Occipital lobe (tissue), 2 donors: ENCODE results near the gene SPIN2B. TPM values are rescaled to one million over a fixed set of nuclear protein-coding genes. Genes with fewer than 3 reads are reported as not detected.
"Not testable (repeated sequence)": the region's sequence is repeated elsewhere in the genome, so short reads cannot be mapped to it uniquely, and the experiment has no call there.

Experiments used
- DNase-seq: peaks from one replicate; lab custom pipeline; 2025; lab: John Stamatoyannopoulos, UW
- total RNA-seq: library from RNA; depleted of rRNA; stranded (reverse); fragments of >200 nt; gene quantifications from one replicate; pipeline ENCODE4 v1.2.3, GENCODE V29; 2014

Gene SPIN2B
- total RNA-seq, result 7.3 TPM

GRCh38 chrX:57121162-57121755, at the start of gene SPIN2B:
Gene SPIN2B, minus strand, starts transcription at chrX:57121548.
- DNase-seq, result peak; percentile 74

GRCh38 chrX:57156397-57157049, 35.2 kb upstream of the SPIN2B start:
- no peak for DNase-seq

- no peak for DNase-seq
These were observed 33.8 kb upstream of the SPIN2B start for GRCh38 chrX:57155171-57155570.

GRCh38 chrX:57152222-57152621, 30.9 kb upstream of the SPIN2B start:
- DNase-seq, result not testable (repeated sequence)

- no peak for DNase-seq
These were observed 17.3 kb upstream of the SPIN2B start for GRCh38 chrX:57138674-57139073.

GRCh38 chrX:57137501-57137900, 16.2 kb upstream of the SPIN2B start:
- DNase-seq, result no peak

GRCh38 chrX:57137073-57137472, 15.7 kb upstream of the SPIN2B start, which contains the start of gene SPIN2A:
Gene SPIN2A, minus strand, starts transcription at chrX:57137397. Its CDS starts 800 bp downstream, at chrX:57136597.
- peak; percentile 0 for DNase-seq

GRCh38 chrX:57136589-57136988, 15.2 kb upstream of the SPIN2B start:
- DNase-seq, result not testable (repeated sequence)

- no peak for DNase-seq
These were observed 13.9 kb upstream of the SPIN2B start for GRCh38 chrX:57135287-57135686.

GRCh38 chrX:57134702-57135101, 13.4 kb upstream of the SPIN2B start:
- DNase-seq, result no peak

- no peak for DNase-seq
These were observed 12.4 kb upstream of the SPIN2B start for GRCh38 chrX:57133706-57134105.

- not testable (repeated sequence) for DNase-seq
These were observed 11.9 kb upstream of the SPIN2B start for GRCh38 chrX:57133284-57133683.

- no peak for DNase-seq
These were observed 10.7 kb upstream of the SPIN2B start for GRCh38 chrX:57132046-57132445.

- DNase-seq, result no peak
These were observed 468 bp upstream of the SPIN2B start for GRCh38 chrX:57121816-57122215.

GRCh38 chrX:57120619-57121161, 658 bp downstream of the SPIN2B start:
- peak; percentile 0 for DNase-seq

- no peak for DNase-seq
These were observed 1.9 kb downstream of the SPIN2B start for GRCh38 chrX:57119416-57119815.

GRCh38 chrX:57117566-57117965, 3.8 kb downstream of the SPIN2B start:
- not testable (repeated sequence) for DNase-seq

- DNase-seq, result no peak
These were observed 16.4 kb downstream of the SPIN2B start for GRCh38 chrX:57104921-57105398.

- no peak for DNase-seq
These were observed 16.9 kb downstream of the SPIN2B start for GRCh38 chrX:57104406-57104805.

- no peak for DNase-seq
These were observed 17.9 kb downstream of the SPIN2B start for GRCh38 chrX:57103489-57103888.

- not testable (repeated sequence) for DNase-seq
These were observed 18.4 kb downstream of the SPIN2B start for GRCh38 chrX:57102918-57103317.

- no peak for DNase-seq
These were observed 38.2 kb downstream of the SPIN2B start for GRCh38 chrX:57083143-57083542.

- DNase-seq, result no peak
These were observed 46.9 kb downstream of the SPIN2B start for GRCh38 chrX:57074458-57074857.
